Mesenteric fat pad (tissue), 1 donor: ENCODE data around the gene OBI1. TPM values are rescaled to one million over a fixed set of nuclear protein-coding genes. Genes with fewer than 3 reads are reported as not detected.
"Not testable (repeated sequence)": the region's sequence is repeated elsewhere in the genome, so short reads cannot be mapped to it uniquely, and the experiment has no call there.

ENCODE experiments used
- DNase-seq: peaks from one replicate; pipeline ENCODE4 v3.0.0-alpha.2; 2020; ENCODE audit warnings: low spot score
- total RNA-seq: library from RNA; stranded (reverse); fragmentation: NEBNext Ultra II Directional; extraction: Animal tissue kit (Norgen Biotek cat#: 25700); gene quantifications from one replicate; pipeline ENCODE4 v1.2.1, GENCODE V29; 2021
- donor health status: DM: yes; HTN: yes; CAD: no.

The OBI1 gene
- total RNA-seq, 1 donor from 2014 or later = 8.2 TPM

- DNase-seq = no peak
Measured at GRCh38 chr13:78649997-78650716, 8.8 kb downstream of the OBI1 start.

GRCh38 chr13:78647109-78647678, 11.8 kb downstream of the OBI1 start:
- DNase-seq = not testable (repeated sequence)

GRCh38 chr13:78638216-78638615, 20.7 kb downstream of the OBI1 start:
- no peak for DNase-seq

- DNase-seq = no peak
Measured at GRCh38 chr13:78636495-78636894, 22.5 kb downstream of the OBI1 start.

- no peak for DNase-seq
Measured at GRCh38 chr13:78632996-78633395, 26.0 kb downstream of the OBI1 start.

- DNase-seq = no peak
Measured at GRCh38 chr13:78631077-78631476, 27.9 kb downstream of the OBI1 start.

GRCh38 chr13:78630511-78630910, 28.4 kb downstream of the OBI1 start:
- no peak for DNase-seq

- no peak for DNase-seq
Measured at GRCh38 chr13:78625384-78625783, 33.6 kb downstream of the OBI1 start.

- DNase-seq = no peak
Measured at GRCh38 chr13:78623132-78623531, 35.8 kb downstream of the OBI1 start.

- no peak for DNase-seq
Measured at GRCh38 chr13:78620936-78621470, 38.0 kb downstream of the OBI1 start.

- DNase-seq = no peak
Measured at GRCh38 chr13:78618411-78618810, 40.5 kb downstream of the OBI1 start.

GRCh38 chr13:78611040-78611439, 47.9 kb downstream of the OBI1 start:
- DNase-seq = no peak

- DNase-seq = no peak
Measured at GRCh38 chr13:78610381-78610883, 48.5 kb downstream of the OBI1 start.

- no peak for DNase-seq
Measured at GRCh38 chr13:78609464-78610205, 49.3 kb downstream of the OBI1 start.

GRCh38 chr13:78608688-78609463, 50.1 kb downstream of the OBI1 start:
- no peak for DNase-seq

GRCh38 chr13:78608252-78608687, 50.7 kb downstream of the OBI1 start:
- no peak for DNase-seq

GRCh38 chr13:78607409-78608251, 51.3 kb downstream of the OBI1 start:
- no peak for DNase-seq

- DNase-seq = no peak
Measured at GRCh38 chr13:78606471-78607408, 52.2 kb downstream of the OBI1 start.
